ENCODE results near the gene FOXA3.
"Not testable (repeated sequence)": the region's sequence is repeated elsewhere in the genome, so short reads cannot be mapped to it uniquely, and the experiment has no call there.

FOXA3 gene

GRCh38 chr19:45828945-45829344 is 35.2 kb upstream of the FOXA3 start:
- DNase-seq, result no peak

DNA sequence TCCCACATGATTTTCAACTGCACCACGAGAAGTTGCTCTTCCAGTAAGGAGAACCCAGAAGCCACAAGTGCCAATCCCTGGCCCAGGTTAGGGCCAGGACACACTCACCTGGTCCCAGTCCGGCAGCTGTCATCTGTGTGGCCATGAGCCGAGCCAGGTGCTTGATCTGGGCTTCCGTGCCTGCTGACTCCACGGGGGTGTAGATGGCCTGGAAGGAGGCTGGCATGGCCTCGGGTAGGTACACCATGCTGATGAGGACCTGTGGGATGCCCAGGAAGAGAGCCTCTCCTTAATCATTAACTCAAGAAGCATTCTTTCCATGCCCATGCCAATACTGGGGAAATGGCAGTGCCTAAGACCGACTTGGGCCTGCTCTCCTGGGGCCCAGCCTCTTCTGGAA is 29.2 kb upstream of the FOXA3 start:
- DNase-seq, result no peak

GRCh38 chr19:45842198-45842597 is 21.9 kb upstream of the FOXA3 start:
- DNase-seq, result no peak

DNA sequence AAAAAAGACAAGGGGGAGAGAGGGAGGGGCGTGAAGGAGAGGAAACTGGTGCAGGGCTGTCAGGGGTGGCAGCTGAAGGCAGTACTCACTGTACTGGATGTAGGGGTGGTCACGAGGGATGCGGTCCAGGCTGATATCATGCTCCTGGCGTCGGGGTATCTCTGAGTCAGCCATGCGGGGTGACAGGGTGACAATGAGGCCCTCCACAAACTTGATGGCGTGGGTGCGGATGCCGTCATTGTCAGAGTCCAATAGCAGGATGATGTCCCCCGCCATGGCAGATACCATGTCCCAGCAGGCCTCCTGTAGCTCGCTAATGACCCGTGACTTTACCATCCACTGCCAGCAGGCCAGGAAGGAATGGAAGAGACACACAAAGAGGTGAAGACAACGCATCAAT is 16.5 kb upstream of the FOXA3 start:
- DNase-seq, result no peak

GRCh38 chr19:45848922-45849321 is 15.2 kb upstream of the FOXA3 start:
- peak; percentile 51 for DNase-seq

- no peak for DNase-seq
Measured at GRCh38 chr19:45852145-45852750, 11.9 kb upstream of the FOXA3 start.

DNA sequence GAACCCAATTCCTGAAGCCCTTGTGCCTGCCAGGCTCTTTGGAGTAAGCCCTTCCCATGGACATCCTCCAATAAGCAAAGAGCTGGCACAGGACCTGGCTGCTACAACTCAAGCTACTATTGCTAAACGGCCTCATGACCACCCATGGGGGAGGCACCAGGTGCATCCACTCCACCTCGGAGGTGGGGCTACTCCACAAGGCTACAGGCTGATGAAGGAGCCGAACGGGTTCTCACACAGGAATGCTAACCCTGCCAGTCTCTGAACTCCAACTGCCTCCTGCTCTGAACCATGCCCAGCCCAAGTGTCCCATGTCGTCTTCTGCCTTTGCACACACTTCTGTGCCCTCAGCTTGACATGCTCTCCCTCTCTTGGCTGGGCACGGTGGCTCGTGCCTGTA is 11.1 kb upstream of the FOXA3 start:
- DNase-seq, result no peak

- no peak for DNase-seq
Measured at GRCh38 chr19:45854167-45854778, 9.9 kb upstream of the FOXA3 start.

GRCh38 chr19:45860359-45861259 is 3.5 kb upstream of the FOXA3 start:
- no peak for DNase-seq

DNA sequence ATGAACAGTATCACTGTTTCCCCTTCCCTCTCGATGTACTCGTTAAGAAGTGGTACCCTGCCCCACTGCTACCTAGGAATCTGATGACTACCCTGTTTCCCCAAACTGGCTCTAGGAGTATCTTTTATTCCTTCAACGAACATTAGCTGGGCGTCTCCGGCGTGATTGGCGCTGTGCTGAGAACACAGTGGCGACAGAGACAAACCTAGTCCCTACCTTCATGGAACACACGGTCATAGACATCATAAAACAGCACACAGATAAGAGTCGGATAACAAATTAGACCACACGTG is 1.9 kb upstream of the FOXA3 start:
- no peak for DNase-seq

- peak; percentile 99 for DNase-seq
Measured at GRCh38 chr19:45862564-45863334, 1.4 kb upstream of the FOXA3 start, which contains the start of gene SYMPK. Gene SYMPK (minus strand): TSS chr19:45863147. CDS start chr19:45854495, 8,652 bp downstream.

DNA sequence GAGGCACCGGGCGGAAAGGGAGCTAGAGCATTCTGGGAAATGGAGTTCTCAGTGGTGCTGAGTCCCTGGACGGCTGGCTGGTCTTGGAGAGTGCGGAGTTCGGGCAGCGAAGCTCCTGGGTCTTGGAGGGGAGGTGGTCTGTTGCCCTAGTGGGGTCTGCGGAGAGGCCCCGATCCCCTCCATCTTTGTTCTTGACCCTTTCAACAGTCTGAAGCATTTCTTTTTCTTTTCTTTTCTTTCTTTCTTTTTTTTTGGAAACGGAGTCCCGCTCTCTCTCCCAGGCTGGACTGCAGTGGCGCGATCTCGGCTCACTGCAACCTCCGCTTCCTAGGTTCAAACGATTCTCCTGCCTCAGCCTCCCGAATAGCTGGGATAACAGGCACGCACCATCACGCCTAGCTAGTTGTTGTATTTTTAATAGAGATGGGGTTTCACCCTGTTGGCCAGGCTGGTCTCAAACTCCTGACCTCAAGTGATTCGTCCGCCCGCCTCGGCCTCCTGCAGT is 739 bp upstream of the FOXA3 start:
- DNase-seq, result no peak

DNA sequence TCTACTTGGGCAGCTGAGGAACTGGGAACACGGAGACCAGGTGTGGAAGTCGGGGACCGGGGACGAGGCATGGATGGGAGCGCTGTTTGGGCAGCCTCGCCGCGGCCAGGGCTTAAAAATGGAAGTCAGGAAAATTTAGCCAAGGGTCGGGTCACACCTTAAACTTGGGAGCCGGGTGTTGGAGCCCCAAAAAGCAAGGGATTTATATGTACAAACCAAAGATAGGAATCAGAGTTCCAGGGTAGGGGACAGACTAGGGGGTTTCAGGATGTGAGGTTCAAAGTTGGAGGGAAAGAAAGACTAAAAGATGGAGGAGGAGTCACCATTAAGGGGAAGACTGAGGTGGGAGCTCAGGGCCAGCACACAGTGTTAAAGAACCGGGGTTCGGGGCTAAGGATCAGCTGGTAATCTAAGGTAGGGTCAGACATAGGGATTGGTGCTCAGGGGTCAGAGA is 530 bp downstream of the FOXA3 start:
- no peak for DNase-seq

DNA sequence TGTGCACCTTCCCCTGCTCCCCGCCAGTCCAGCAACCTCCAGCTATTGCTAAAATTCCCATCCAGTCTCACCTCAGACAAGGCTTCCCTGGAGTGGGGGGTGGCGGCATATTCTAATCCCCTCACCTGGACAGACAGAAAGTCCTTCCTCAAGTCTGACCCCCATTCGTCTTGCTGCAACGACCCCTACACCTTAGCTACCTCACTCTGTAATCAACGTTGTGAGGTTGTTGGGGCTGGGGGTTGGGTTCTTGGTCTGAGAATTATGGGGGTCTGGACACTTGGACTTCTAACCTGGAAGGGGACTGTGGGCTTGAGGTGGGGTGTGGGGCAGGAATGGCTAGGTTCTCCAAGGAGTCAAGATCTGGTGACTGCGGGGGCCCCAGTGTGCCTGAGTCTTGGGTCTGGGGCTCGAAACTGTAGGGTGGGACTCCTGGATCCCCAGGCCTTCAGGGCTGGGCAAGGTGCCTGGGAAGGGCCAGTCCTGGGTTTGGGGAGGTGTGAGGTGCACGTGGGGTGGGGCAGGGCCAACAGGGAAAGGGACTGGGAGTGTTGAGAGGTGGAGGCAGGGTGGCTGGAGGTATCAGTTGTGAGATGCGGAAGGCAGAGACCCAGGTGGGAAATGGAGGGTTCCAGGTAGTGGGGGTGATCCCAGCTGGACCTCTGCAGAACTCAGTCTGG is 1.3 kb downstream of the FOXA3 start:
- no peak for DNase-seq

GRCh38 chr19:45866400-45867176 is 2.5 kb downstream of the FOXA3 start:
- no peak for DNase-seq

- DNase-seq, result not testable (repeated sequence)
Measured at GRCh38 chr19:45867241-45867640, 3.1 kb downstream of the FOXA3 start.

- no peak for DNase-seq
Measured at GRCh38 chr19:45870798-45871197, 6.7 kb downstream of the FOXA3 start.

- no peak for DNase-seq
Measured at GRCh38 chr19:45872095-45872919, 8.2 kb downstream of the FOXA3 start.

DNA sequence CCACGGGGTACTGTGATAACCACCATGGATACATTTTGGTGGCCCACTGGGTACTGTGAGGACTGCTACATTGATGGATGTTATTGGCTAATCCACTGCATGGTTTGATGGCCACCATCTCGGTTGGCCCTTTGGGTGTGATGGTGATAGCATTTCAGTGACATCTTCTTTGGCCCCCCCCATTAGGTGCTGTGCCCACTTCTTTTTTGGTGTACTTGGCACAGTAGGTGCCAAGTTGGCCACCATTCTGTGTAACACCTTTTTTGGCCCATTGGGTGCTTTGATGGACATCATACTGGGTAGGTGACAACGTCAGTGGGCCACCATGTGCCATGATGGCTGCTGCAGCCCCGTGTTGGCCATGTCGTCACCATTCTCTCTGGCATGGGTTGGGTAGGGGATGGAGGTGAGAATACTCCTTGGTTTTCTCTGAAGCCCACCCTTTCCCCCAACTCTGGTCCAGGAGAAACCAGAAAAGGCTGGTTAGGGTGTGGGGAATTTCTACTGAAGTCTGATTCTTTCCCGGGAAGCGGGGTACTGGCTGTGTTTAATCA is 9.2 kb downstream of the FOXA3 start:
- no peak for DNase-seq

GRCh38 chr19:45874620-45874966 is 10.5 kb downstream of the FOXA3 start:
- no peak for DNase-seq

DNA sequence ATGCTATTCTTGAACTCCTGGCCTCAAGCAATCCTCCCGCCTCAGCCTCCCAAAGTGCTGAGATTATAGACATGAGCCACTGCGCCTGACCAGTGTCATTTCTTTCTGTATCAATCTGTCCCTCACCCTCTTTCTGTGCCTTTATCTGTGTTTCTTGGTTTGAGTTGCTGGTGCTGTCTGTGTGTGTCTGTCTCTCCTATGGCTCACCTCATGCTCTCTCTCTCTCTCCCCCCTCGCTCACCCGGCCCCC is 12.0 kb downstream of the FOXA3 start:
- peak; percentile 50 for DNase-seq
